Thyroid gland (tissue), 4 donors: ENCODE results near the gene ST6GALNAC5.

Experiments used
- POLR2A ChIP-seq, 2 donors: fragments of 450-650 bp; IDR thresholded peaks; one replicate each; pipeline ENCODE4 v1.6.1; 2017; ENCODE audit warnings: antibody characterized with exemption in 2 of 2, mild to moderate bottlenecking in 2 of 2, moderate library complexity in 1 of 2
- TF ChIP-seq, protein P1 (sequence below), 6 experiments: fragments of 200-600 bp in 3 of 6; fragments of 450-650 bp in 3 of 6; sonication (generic) in 3 of 6; IDR thresholded peaks; one replicate each; pipeline ENCODE4 v1.5.1; 2016 to 2019; ENCODE audit warnings: antibody characterized with exemption in 6 of 6, mild to moderate bottlenecking in 2 of 6, inconsistent platforms in 1 of 6, moderate library complexity in 1 of 6

DNA sequence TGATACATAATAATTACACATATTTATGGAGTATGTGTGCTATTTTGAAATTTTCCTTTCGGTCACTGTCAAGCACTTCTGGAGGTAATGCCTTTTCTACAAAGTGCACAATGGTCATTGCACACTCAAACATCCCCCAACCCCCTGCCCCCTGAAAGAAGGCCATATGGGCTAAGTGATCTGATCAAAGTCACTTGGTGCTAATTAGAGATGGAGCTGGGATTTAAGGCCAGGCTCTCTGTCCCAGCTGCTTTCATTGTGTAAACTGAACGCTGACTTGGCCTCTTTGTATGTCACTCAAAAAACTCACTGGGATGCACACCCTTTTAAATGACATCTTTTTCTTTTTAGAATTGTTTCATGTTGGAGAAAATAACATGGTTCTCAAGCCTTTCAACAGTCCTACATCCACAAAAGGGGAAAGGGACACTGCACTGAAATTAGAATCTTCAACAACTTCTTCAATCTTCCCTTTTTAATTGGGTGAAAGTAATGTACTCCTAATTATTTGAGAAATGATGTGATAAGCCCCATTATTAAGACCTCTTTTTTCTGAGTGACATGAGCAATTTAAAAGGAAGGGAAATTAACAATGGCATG lies 149.2 kb downstream of the ST6GALNAC5 start:
- TF ChIP-seq, protein P1, sequence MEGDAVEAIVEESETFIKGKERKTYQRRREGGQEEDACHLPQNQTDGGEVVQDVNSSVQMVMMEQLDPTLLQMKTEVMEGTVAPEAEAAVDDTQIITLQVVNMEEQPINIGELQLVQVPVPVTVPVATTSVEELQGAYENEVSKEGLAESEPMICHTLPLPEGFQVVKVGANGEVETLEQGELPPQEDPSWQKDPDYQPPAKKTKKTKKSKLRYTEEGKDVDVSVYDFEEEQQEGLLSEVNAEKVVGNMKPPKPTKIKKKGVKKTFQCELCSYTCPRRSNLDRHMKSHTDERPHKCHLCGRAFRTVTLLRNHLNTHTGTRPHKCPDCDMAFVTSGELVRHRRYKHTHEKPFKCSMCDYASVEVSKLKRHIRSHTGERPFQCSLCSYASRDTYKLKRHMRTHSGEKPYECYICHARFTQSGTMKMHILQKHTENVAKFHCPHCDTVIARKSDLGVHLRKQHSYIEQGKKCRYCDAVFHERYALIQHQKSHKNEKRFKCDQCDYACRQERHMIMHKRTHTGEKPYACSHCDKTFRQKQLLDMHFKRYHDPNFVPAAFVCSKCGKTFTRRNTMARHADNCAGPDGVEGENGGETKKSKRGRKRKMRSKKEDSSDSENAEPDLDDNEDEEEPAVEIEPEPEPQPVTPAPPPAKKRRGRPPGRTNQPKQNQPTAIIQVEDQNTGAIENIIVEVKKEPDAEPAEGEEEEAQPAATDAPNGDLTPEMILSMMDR (IDR thresholded peaks at IDR 0.05), result no peak
- TF ChIP-seq POLR2A (IDR thresholded peaks at IDR 0.05), result no peak
